PC-3 (cell line): ENCODE results near the gene TUBGCP2. TPM values are rescaled to one million over a fixed set of nuclear protein-coding genes. Genes with fewer than 3 reads are reported as not detected.

Experiments
- ATAC-seq: fragments of 200-7000 bp; cut with Tn5 transposase; 2 replicates; pipeline ENCODE4 v1.9.1; 2020; ENCODE audit warnings: mild to moderate bottlenecking, moderate library complexity
- BruUV-seq: library from RNA; stranded (reverse); fragments of 400-500 nt; replicated peaks from 2 replicates; lab custom pipeline; 2021; lab: Mats Ljungman, UMichigan
- CTCF ChIA-PET: fragments of 300-600 bp; sonication (Branson Sonifier 250); formaldehyde crosslinking; loops from one replicate; lab custom pipeline; 2022; ENCODE audit warnings: antibody characterized with exemption; lab: Charles Lee
- POLR2A ChIA-PET: fragments of 300-600 bp; sonication (Branson Sonifier 250); formaldehyde crosslinking; loops from one replicate; lab custom pipeline; 2022; ENCODE audit warnings: antibody characterized with exemption; ENCODE audit not compliant: unreplicated experiment; lab: Charles Lee
- DNase-seq: peaks from one replicate; pipeline ENCODE4 v3.0.0-alpha.2; 2015
- H2AFZ ChIP-seq: fragments of 300-600 bp; sonication (generic); 2 replicates; pipeline ENCODE4 v1.6.0; 2016; ENCODE audit warnings: antibody characterized with exemption, low read length
- H3F3A ChIP-seq: fragments of 300-600 bp; sonication (generic); one replicate; pipeline ENCODE4 v1.6.0; 2017; ENCODE audit warnings: antibody characterized with exemption, low read length, control low read depth, mild to moderate bottlenecking; ENCODE audit not compliant: unreplicated experiment
- H3K27ac ChIP-seq: fragments of 300-600 bp; sonication (generic); 2 replicates; pipeline ENCODE4 v1.5.1; 2016; ENCODE audit warnings: mild to moderate bottlenecking, low read length
- H3K27me3 ChIP-seq: fragments of 300-600 bp; sonication (generic); 2 replicates; pipeline ENCODE4 v1.6.1; 2016; ENCODE audit warnings: low read length, mixed read lengths
- H3K36me3 ChIP-seq: fragments of 300-600 bp; sonication (generic); 2 replicates; pipeline ENCODE4 v1.6.1; 2016; ENCODE audit warnings: low read depth, mixed run types, low read length, mixed read lengths
- H3K4me1 ChIP-seq: fragments of 300-600 bp; sonication (generic); 2 replicates; pipeline ENCODE4 v1.5.1; 2016; ENCODE audit warnings: low read length; ENCODE audit not compliant: insufficient read depth
- H3K4me2 ChIP-seq: fragments of 300-600 bp; sonication (generic); 2 replicates; pipeline ENCODE4 v1.6.0; 2016; ENCODE audit warnings: low read length
- H3K4me3 ChIP-seq: fragments of 300-600 bp; sonication (generic); 2 replicates; pipeline ENCODE4 v1.5.1; 2016; ENCODE audit warnings: mild to moderate bottlenecking, low read length, mixed read lengths
- H3K79me2 ChIP-seq: fragments of 300-600 bp; sonication (generic); 2 replicates; pipeline ENCODE4 v1.6.1; 2017; ENCODE audit warnings: low read length, mixed read lengths
- H3K9ac ChIP-seq: fragments of 300-600 bp; sonication (generic); 2 replicates; pipeline ENCODE4 v1.6.0; 2016; ENCODE audit warnings: mild to moderate bottlenecking, low read length
- H3K9me2 ChIP-seq: fragments of 300-600 bp; sonication (generic); replicated peaks from 2 replicates; pipeline ENCODE4 v1.6.1; 2016; ENCODE audit warnings: mixed run types, low read length, mixed read lengths
- H3K9me3 ChIP-seq: fragments of 300-600 bp; sonication (generic); 2 replicates; pipeline ENCODE4 v1.6.1; 2016; ENCODE audit warnings: low read length, mixed read lengths
- H4K20me1 ChIP-seq: fragments of 300-600 bp; sonication (generic); 2 replicates; pipeline ENCODE4 v1.6.1; 2016; ENCODE audit warnings: low read length, mixed read lengths
- CTCF ChIP-seq: fragments of 300-600 bp; sonication (generic); conservative IDR thresholded peaks from 2 replicates; pipeline ENCODE4 v1.5.1; 2017; ENCODE audit warnings: antibody characterized with exemption, low read depth, mild to moderate bottlenecking, low read length
- EZH2 ChIP-seq: fragments of 300-600 bp; sonication (generic); IDR thresholded peaks from one replicate; pipeline ENCODE4 v1.6.1; 2017; ENCODE audit warnings: antibody characterized with exemption, mild to moderate bottlenecking, low read length; ENCODE audit not compliant: unreplicated experiment
- EZH2phosphoT487 ChIP-seq: fragments of 300-600 bp; sonication (generic); IDR thresholded peaks from 2 replicates; pipeline ENCODE4 v1.6.1; 2018; ENCODE audit warnings: mild to moderate bottlenecking, antibody characterized with exemption, low read length, borderline replicate concordance
- intact Hi-C: fragments of 100-400 bp; cut with micrococcal nuclease; formaldehyde crosslinking; loops from 2 replicates; pipeline ENCODE4 v1.9.0; 2023
- total RNA-seq: library from RNA; depleted of rRNA; stranded (reverse); fragments of >200 nt; gene quantifications from 2 replicates; pipeline ENCODE4 v1.2.3, GENCODE V29; 2014

TUBGCP2 gene
- total RNA-seq, 1 experiment from 2014 or later = 72.9 TPM

- peaks cover 22% of the 10 kb centered on the region; the same call in 1 of the 2 replicates for H4K20me1 ChIP-seq
- no peak for ATAC-seq
- intact Hi-C loops = no loop called here
- ChIA-PET CTCF (no interaction called here), POLR2A (no interaction called here)
- BruUV-seq = no TSS peak
- H3K4me3 ChIP-seq = no peak overlapping the region
- TF ChIP-seq CTCF (no peak), EZH2phosphoT487 (no peak), EZH2 (no peak)
- H2AFZ ChIP-seq = no peak overlapping the region
- peaks cover 9% of the 10 kb centered on the region for H3K4me1 ChIP-seq
- peaks cover under 1% of the 10 kb centered on the region; the same call in 1 of the 2 replicates for H3K36me3 ChIP-seq
- H3K27ac ChIP-seq = no peak overlapping the region
- no peak overlapping the region for H3K9ac ChIP-seq
- DNase-seq = no peak
- no peaks in the 10 kb centered on the region for H3F3A ChIP-seq
- no peaks in the 10 kb centered on the region for H3K27me3 ChIP-seq
- no peak overlapping the region for H3K4me2 ChIP-seq
- no peaks in the 10 kb centered on the region for H3K9me2 ChIP-seq
- no peaks in the 10 kb centered on the region for H3K9me3 ChIP-seq
- H3K79me2 ChIP-seq = peaks cover 58% of the 10 kb centered on the region
Measured at GRCh38 chr10:133303206-133303605, 5.5 kb downstream of the TUBGCP2 start.

GRCh38 chr10:133302230-133302629, 6.4 kb downstream of the TUBGCP2 start:
- Histone ChIP-seq H3K4me2 (no peak overlapping the region), H3K4me1 (peaks cover 5% of the 10 kb centered on the region), H3K27me3 (no peaks in the 10 kb centered on the region), H3K79me2 (peaks cover 49% of the 10 kb centered on the region), H3K27ac (no peak overlapping the region), H3K9me2 (no peaks in the 10 kb centered on the region), H4K20me1 (peaks cover 18% of the 10 kb centered on the region; the same call in 1 of the 2 replicates), H3K36me3 (peaks cover 10% of the 10 kb centered on the region; the same call in 1 of the 2 replicates), H3K4me3 (no peak overlapping the region), H3K9me3 (no peaks in the 10 kb centered on the region), H2AFZ (no peak overlapping the region), H3F3A (no peaks in the 10 kb centered on the region), H3K9ac (no peak overlapping the region)
- TF ChIP-seq EZH2phosphoT487 = no peak
- TF ChIP-seq CTCF = no peak
- no peak for TF ChIP-seq EZH2
- CTCF ChIA-PET = no interaction called here
- DNase-seq (no peak), ATAC-seq (no peak)
- no TSS peak for BruUV-seq
- intact Hi-C loops = no loop called here
- POLR2A ChIA-PET = no interaction called here

GRCh38 chr10:133299738-133300137, 8.9 kb downstream of the TUBGCP2 start:
- ChIA-PET POLR2A (no interaction called here), CTCF (no interaction called here)
- ATAC-seq = no peak
- no peak overlapping the region for H3K4me3 ChIP-seq
- intact Hi-C loops = no loop called here
- H3K4me1 ChIP-seq = no peaks in the 10 kb centered on the region
- peaks cover 24% of the 10 kb centered on the region for H3K79me2 ChIP-seq
- no peak for TF ChIP-seq CTCF
- TF ChIP-seq EZH2phosphoT487 = no peak
- no peak for TF ChIP-seq EZH2
- H3K4me2 ChIP-seq = no peak overlapping the region
- H3K27ac ChIP-seq = no peak overlapping the region
- no peak overlapping the region for H2AFZ ChIP-seq
- H3K9ac ChIP-seq = no peak overlapping the region
- H3K36me3 ChIP-seq = peaks cover 13% of the 10 kb centered on the region; the same call in 1 of the 2 replicates
- H3K27me3 ChIP-seq = no peaks in the 10 kb centered on the region
- H3K9me2 ChIP-seq = no peaks in the 10 kb centered on the region
- H3K9me3 ChIP-seq = no peaks in the 10 kb centered on the region
- H4K20me1 ChIP-seq = peaks cover 13% of the 10 kb centered on the region; the same call in 1 of the 2 replicates
- BruUV-seq = no TSS peak
- no peak for DNase-seq
- no peaks in the 10 kb centered on the region for H3F3A ChIP-seq
